UCSD-AML1 (cell line): ENCODE data around the gene TAF4.
"Not testable (repeated sequence)": the region's sequence is repeated elsewhere in the genome, so short reads cannot be mapped to it uniquely, and the experiment has no call there.

Source experiments
- DNase-seq: peaks from one replicate; lab custom pipeline; 2025; ENCODE audit not compliant: unreplicated experiment; lab: John Stamatoyannopoulos, UW

The TAF4 gene

GRCh38 chr20:62083312-62083711 is 17.6 kb upstream of the TAF4 start:
- DNase-seq, result no peak

DNA sequence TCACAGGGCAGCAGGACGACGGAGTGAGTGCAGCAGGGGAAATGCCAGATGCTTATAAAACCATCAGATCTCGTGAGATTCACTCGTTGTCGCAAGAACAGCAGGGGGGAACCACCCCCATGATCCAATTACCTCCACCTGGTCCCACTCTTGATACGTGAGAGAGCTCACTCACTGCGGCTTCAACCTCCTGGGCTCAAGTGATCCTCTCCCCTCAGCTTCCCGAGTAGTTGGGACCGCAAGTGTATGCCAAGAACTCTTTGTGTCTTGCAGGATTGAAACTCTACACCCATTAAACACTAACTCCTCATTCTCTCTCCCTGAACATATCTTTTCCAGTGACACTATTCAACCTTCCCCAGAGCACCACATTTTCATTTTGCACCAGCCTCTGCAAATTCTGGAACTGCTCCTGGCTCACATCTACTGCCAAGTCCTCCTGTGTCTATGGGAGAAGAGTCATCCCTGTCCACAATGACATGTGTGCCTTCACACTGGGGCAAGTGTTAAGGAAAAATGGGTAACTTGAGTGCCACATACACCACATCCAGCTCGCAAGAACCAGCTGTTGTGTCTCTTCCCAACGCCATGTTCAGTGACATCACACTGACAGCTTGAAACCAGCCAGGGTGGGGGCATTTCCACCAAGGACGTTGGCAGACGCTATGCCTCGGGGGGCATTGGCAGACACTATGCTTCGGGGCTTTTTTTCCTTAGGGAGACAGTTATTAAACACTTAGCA is 14.7 kb upstream of the TAF4 start:
- no peak for DNase-seq

DNA sequence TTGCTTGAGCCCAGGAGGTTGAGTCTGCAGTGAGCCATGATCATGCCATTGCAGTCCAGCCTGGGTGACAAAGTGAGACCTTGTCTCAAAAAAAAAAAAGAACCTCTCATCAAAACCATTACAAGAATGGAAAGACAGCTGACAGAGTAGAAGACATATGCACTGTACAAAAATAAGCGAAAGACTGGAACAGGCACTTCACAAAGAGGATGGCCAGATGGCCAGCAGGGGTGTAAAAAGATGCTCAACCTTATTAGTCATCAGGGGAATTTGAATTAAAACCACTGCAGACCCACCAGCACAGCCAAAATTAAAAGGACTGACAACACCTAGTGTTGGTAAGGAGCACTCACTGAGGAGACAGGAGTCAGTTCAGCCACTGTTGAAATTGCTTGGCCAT is 13.5 kb upstream of the TAF4 start:
- DNase-seq, result no peak

DNA sequence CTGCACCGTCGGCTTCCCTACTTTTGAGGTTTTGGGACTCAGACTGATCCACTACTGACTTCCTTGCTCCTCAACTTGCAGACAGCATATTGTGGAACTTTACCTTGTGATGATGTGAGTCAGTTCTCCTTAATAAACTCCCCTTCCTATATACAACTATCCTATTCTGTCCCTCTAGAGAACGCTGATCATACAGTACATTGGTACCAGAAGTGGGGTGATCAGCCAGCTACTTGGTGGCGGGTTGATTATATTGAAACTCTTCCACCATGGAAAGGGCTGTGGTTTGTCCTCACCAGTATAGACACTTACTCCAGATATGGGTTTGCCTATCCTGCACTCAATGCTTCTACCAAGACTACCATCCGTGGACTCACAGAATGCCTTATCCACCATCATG is 7.6 kb upstream of the TAF4 start:
- DNase-seq, result no peak

- DNase-seq, result not testable (repeated sequence)
Observed at GRCh38 chr20:62071669-62072430, 6.2 kb upstream of the TAF4 start.

- no peak for DNase-seq
Observed at GRCh38 chr20:62069741-62070216, 4.1 kb upstream of the TAF4 start.

DNA sequence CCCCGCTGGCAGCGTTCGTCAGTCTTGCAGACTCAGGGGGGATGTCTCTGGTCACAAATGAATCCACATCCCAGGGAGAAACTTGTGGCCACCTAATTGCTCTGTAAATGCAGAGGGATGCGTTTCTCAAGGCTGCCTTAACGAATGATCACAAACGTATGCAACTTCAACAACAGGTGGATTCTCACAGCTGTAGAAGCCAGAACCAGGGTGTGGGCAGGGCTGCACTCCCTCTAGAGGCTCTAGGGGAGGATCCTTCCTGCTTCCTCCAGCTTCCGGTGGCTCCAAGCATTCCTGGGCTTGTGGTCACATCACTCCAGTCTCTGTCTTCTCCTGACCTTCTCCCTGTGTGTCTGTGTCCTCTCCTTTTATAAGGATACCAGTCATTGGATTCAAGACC is 3.3 kb upstream of the TAF4 start:
- no peak for DNase-seq

DNA sequence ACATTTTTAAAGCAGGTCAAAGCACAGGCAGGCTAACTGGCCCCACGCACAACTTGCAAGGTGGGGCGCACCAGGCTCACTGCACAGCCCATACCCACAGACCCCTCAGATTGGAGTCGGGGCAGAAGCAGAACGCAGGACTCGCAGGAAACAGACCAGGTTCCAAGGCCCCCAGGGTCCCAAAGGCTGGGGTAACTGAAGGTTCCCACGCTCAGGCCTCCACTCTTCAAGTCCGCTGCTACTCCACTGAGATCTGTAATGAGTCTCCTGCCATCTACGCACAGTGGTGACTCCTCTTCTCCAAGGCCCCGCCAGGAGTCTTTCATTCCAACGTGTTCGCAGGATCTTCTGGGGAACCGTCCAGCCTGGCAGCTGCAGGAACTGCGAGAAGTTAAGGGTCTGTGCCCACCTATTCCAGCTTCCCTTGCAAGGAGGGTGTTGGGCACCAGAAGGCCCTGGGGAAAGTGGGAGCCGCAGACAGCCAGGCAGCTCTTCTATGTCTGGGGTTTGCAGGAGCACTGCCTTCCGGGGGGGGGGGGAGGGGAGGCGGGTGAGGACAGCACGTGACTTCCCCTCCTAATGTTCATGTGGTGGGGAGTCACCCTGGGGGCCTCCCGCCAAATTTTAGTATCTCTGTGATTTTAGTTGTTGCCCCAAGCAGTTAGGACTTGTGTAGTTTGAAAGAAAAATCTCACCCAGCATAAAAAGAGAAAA is 2.0 kb upstream of the TAF4 start:
- DNase-seq, result no peak

DNA sequence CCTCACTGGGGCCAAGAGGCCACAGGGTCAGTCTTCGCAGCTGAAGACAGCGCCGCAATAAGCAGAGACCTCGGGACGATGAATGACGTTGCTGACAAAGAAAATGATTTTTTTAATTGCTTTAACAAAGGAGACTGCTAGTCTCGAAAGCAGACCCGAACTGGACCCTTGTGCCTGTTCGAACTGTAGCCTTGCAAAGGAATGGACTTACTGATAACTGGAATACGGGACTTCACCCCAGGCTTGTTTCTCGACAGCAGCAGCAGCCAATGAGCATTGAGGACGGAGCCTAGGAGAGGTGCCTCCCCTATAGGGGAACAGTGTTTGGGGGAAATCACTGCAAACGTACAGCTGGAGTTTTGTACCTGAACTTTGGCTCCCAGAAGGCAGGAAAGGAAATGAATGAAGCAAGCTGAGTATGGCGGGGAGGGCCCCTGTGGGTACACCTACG is 1.3 kb upstream of the TAF4 start:
- no peak for DNase-seq

- DNase-seq, result peak; percentile 68
Observed at GRCh38 chr20:62066339-62066982, 780 bp upstream of the TAF4 start.

DNA sequence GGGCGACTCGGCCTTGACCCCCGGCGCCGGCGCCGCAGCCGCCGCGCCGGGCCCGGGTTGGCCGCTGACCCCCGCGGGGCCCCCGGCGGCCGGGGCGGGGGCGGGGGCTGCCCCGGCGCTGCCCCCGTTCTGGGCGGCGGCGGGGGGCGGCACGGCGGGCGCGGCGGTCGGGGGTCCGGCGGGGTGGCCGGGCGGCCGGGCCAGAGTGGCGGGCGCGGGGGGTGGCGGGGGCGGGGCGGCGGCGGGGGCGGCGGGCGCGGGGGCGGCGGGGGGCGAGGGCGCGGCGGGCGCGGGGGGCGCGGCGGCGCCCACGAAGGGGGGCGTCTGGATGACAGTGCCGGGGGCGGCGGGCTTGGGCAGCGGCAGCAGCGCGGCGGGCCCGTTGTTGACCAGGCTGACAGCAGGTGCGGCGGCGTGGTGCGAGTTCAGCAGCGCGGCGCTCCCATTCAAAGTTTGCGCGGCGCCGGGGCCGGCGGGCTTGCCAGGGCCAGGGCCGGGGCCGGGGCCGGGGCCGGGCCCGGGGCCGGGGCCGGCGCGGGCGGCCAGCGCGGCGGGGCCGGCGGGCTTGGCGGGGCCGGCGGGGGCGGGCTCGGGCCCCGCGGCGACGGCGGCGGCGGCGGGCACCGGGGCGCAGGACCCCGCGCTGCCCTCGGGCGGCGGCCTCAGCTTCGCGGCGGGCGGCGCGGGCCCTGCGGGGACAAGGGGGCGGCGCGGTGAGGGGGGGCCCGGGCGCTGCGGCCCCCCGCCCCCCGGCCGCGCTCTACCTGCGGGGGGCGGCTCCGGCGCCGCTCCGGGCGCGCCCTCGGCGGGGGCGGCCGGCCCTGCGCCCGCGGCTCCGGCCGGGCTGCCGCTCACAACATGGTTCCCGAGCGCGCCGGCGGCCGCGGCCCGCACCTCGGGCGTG is 659 bp downstream of the TAF4 start:
- no peak for DNase-seq

DNA sequence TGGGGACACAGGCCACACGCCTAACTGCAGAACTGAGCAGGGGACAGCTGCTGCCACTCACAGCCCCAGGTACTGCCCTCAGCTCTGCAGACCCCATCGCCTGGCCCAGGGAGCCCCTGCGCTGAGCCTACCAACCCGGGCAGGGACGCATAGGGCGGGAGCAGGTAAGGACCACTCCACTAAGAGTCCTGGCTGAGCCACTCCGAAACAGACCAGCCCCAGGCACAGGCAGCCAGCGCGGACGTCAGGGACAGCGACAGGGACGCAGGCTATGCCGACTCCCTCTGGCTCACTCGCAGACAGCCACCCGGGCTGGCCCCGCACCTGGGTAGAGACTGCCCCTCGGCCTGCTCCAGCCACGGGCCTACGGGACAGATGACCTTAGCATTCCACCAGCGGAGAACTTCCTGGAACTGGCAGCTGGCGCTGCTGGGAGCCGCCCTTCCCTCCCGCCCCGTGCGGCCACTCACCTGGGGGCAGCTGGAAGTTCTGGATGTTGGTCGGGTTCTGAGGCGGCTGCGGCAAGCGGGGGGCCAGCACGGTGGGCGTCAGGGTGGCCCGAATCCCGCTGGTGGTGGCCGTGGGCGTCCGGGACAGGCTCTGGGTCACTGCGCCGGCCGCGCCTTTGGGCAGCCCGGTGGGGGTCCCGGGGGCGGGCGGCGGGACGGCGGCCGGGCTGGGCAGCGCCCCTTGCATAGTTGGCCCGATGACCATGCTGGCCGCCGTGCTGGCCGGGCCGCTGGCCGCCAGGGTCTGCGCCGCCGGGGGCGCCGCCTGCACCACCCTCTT is 1.5 kb downstream of the TAF4 start:
- DNase-seq, result no peak

GRCh38 chr20:62063315-62063980 is 2.2 kb downstream of the TAF4 start:
- DNase-seq, result no peak

DNA sequence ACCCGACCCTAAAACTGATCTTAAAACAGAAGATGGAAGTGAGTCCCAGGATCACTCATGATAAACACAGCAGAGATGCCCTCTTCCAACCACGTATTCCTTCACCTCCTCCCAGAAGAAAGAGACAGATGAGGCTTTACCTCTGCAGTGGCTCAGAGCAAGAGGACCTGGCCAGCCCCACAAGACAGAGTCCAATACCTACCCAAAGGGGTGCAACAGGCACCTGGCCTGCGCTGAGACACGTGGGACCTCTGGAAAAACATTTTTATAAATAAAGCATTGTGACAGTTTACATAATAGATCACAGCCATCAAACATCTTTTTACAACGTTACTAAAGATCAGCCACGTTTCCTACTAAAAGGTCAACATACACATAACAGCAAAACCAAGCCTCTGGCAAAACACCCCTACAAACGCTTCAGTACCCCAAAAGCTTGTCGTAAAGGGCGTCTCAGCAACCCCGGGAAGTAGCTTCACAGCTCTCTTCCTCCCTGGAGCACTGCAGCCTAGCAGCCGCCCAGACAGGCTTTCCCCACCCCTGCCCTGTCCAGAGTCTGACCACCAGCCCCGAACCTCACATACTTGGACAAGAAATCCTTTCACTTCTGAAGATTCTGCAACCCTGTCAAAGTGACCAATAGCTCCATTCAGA is 2.9 kb downstream of the TAF4 start:
- DNase-seq, result no peak

DNA sequence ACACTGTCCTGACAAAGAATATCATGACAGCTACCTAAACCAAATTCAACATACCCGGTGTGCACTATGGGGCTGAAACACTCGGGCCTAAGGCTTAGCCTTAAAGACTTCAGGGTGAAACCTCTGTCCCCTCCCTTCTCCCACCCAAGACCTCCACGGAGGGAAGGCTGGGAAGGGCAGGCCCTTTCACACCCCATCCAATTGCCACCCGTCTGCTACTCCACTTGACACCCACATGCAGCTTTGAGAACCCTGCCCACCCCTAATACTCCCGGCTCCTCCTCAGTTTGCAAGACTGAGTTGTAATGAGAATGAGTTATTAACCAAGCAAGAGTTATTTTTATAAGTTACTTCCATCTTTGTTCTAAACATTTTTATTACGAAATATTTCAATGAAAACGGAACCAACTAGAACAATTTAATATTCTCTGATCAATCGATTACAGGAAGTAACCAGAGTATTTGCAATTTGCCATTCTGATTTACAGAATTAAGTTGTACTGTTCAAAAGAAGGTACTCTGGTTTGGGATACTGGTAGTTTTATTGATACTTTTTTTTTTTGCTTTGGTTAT is 3.7 kb downstream of the TAF4 start:
- DNase-seq, result no peak

GRCh38 chr20:62060631-62061541 is 4.8 kb downstream of the TAF4 start:
- DNase-seq, result no peak
